K562 (cell line): ENCODE results near the gene NUP62CL. TPM values are rescaled to one million over a fixed set of nuclear protein-coding genes. Genes with fewer than 3 reads are reported as not detected.
A peak's percentile ranks its signal among the peaks of the same experiment; 100 is the strongest.

Experiments used
- ATF4 ChIP-seq: fragments of 450-650 bp; formaldehyde crosslinking; IDR thresholded peaks from 2 replicates; pipeline ENCODE4 v1.4.0; 2022; ENCODE audit warnings: mild to moderate bottlenecking, moderate library complexity
- C11orf30 ChIP-seq: fragments of 450-650 bp; IDR thresholded peaks from 2 replicates; pipeline ENCODE4 v1.6.1; 2016; ENCODE audit warnings: low read depth, mild to moderate bottlenecking
- CTBP1 ChIP-seq: fragments of 450-650 bp; IDR thresholded peaks from 2 replicates; pipeline ENCODE4 v1.6.1; 2016; ENCODE audit warnings: borderline replicate concordance
- GATA2 ChIP-seq: sonication (generic); formaldehyde crosslinking; IDR thresholded peaks from 2 replicates; pipeline ENCODE4 v1.4.0; 2020; ENCODE audit warnings: mild to moderate bottlenecking, missing genetic modification reagents
- HMGN3 ChIP-seq: IDR thresholded peaks from 2 replicates; pipeline ENCODE4 v1.6.1; 2011; ENCODE audit warnings: borderline replicate concordance, low read depth, mild to moderate bottlenecking, mixed read lengths, low read length; ENCODE audit not compliant: insufficient read length; ENCODE audit errors: extremely low read depth
- HNRNPK ChIP-seq: fragments of 200-400 bp; formaldehyde crosslinking; IDR thresholded peaks from one replicate; pipeline ENCODE4 v1.6.1; 2018; ENCODE audit warnings: mild to moderate bottlenecking, low read depth, low read length; ENCODE audit not compliant: poor library complexity, severe bottlenecking
- POLR2H ChIP-seq: IDR thresholded peaks from 2 replicates; pipeline ENCODE4 v1.6.1; 2016; ENCODE audit warnings: missing genetic modification characterization, low read depth, mild to moderate bottlenecking, control low read depth, missing compliant biosample characterization, moderate library complexity
- RAD21 ChIP-seq, 2 experiments: fragments of 250-450 bp in 1 of 2; fragments of 450-650 bp in 1 of 2; sonication (Bioruptor Pico) in 1 of 2; formaldehyde crosslinking in 1 of 2; IDR thresholded peaks in 1 of 2; conservative IDR thresholded peaks in 1 of 2; 2 replicates each; pipeline versions ENCODE4 v1.4.0 to v1.8.0; 2020 to 2022; ENCODE audit warnings: mild to moderate bottlenecking in 2 of 2, moderate library complexity in 1 of 2
- RNF2 ChIP-seq: sonication (generic); IDR thresholded peaks from 2 replicates; pipeline ENCODE4 v1.6.1; 2016
- SAP30 ChIP-seq: fragments of 200-600 bp; sonication (generic); IDR thresholded peaks from 2 replicates; pipeline ENCODE4 v1.6.1; 2012; ENCODE audit warnings: borderline replicate concordance, low read depth, mild to moderate bottlenecking, moderate library complexity, low read length, control low read depth, inconsistent platforms; ENCODE audit not compliant: insufficient read depth, poor library complexity, severe bottlenecking
- SP1 ChIP-seq: sonication (generic); formaldehyde crosslinking; IDR thresholded peaks from 2 replicates; pipeline ENCODE4 v1.8.1; 2022; ENCODE audit warnings: mild to moderate bottlenecking, missing genetic modification reagents
- SRSF9 ChIP-seq: fragments of 200-400 bp; formaldehyde crosslinking; IDR thresholded peaks from 2 replicates; pipeline ENCODE4 v1.6.1; 2017; ENCODE audit warnings: low read depth, low read length, borderline replicate concordance
- XRCC5 ChIP-seq: fragments of 200-400 bp; formaldehyde crosslinking; IDR thresholded peaks from 2 replicates; pipeline ENCODE4 v1.6.1; 2017; ENCODE audit warnings: low read depth, mild to moderate bottlenecking, low read length
- ZBTB11 ChIP-seq, 3 experiments: fragments of 200-800 bp in 1 of 3; fragments of 250-450 bp in 1 of 3; fragments of 450-650 bp in 1 of 3; sonication (Bioruptor Pico) in 1 of 3; sonication (Bioruptor generic) in 1 of 3; formaldehyde crosslinking in 1 of 3; IDR thresholded peaks; 2 replicates each; pipeline versions ENCODE4 v1.6.1 to v1.8.0; 2016 to 2022; ENCODE audit warnings: mild to moderate bottlenecking in 2 of 3, missing genetic modification characterization in 2 of 3, missing compliant biosample characterization in 1 of 3, moderate library complexity in 1 of 3
- ZNF354B ChIP-seq: fragments of 250-450 bp; sonication (Bioruptor Pico); IDR thresholded peaks from 2 replicates; pipeline ENCODE4 v1.4.0; 2020
- ZNF699 ChIP-seq: fragments of 250-450 bp; sonication (Bioruptor Pico); IDR thresholded peaks from 2 replicates; pipeline ENCODE4 v1.8.0; 2021; ENCODE audit warnings: mild to moderate bottlenecking, moderate library complexity; ENCODE audit not compliant: insufficient replicate concordance
- ZNF717 ChIP-seq: fragments of 250-450 bp; sonication (Bioruptor Pico); IDR thresholded peaks from 2 replicates; pipeline ENCODE4 v1.5.0; 2021
- polyA plus RNA-seq, 8 experiments: library from polyadenylated mRNA; depleted of rRNA in 4 of 8; stranded (reverse) in 5 of 8; unstranded in 3 of 8; fragments of >200 nt; fragmentation: Nextera tagmentation in 2 of 8; fragmentation: Illumina TruSeq in 1 of 8; extraction: Ambion mirVana in 2 of 8; extraction: Trizol in 1 of 8; gene quantifications; 2 replicates each; pipeline versions ENCODE4 v1.2.1 to v1.2.3, GENCODE V29; 2011 to 2014; ENCODE audit warnings: inconsistent platforms in 1 of 8, missing spikeins in 1 of 8
- total RNA-seq, 7 experiments: library from RNA; depleted of rRNA in 6 of 7; stranded (reverse); fragments of >200 nt in 6 of 7; fragmentation: Illumina TruSeq in 2 of 7; extraction: Trizol in 2 of 7; gene quantifications; 2 replicates each; pipeline versions ENCODE4 v1.2.1 to v1.2.3, GENCODE V29; 2011 to 2021; ENCODE audit warnings: low replicate concordance in 1 of 7
- TF ChIP-seq, protein P1 (sequence below): sonication (generic); formaldehyde crosslinking; IDR thresholded peaks from 2 replicates; pipeline ENCODE4 v1.8.1; 2023; ENCODE audit warnings: mild to moderate bottlenecking, missing genetic modification reagents

The NUP62CL gene
- total and polyA plus RNA-seq, 9 of the 15 experiments (the other 6 are each of a cell fraction or from before 2014, with no cell fraction given) = 29.7 to 101 (median 42.7) TPM

DNA sequence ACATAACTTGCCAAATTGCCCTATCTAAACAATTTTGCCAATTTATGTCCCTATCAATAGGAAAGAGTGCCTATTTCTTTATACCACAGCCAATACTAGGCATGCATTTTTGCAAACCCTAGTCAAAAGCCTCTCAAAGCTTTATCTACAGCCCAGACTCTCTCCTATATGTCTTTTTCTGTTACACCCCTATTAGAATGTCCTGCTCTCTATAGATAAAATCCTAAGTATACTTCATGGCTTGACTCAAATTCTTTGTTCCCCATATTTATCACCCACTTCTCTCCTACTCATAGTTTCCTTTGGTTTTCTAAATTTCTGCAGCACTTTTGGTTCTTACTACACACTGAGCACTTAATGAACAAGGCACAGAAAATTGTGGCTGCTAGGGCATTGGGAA is 38.0 kb downstream of the NUP62CL start (continued):
- no peak for TF ChIP-seq SRSF9
- no peak for TF ChIP-seq RAD21 (CRISPR knock-in tag; conservative IDR thresholded peaks at IDR 0.05 in 1 of 2, IDR thresholded peaks at IDR 0.05 in 1 of 2)
- no peak for TF ChIP-seq ZNF354B (CRISPR knock-in tag)
- TF ChIP-seq ZNF717 (CRISPR knock-in tag) = no peak
- TF ChIP-seq CTBP1 = no peak
- no peak for TF ChIP-seq ZNF699
- TF ChIP-seq HMGN3 = no peak
- peak; percentile 42; the same call in 1 of the 2 replicates for TF ChIP-seq GATA2 (CRISPR knock-in tag)
- TF ChIP-seq POLR2H (tag) = no peak
- TF ChIP-seq SAP30 = no peak
- TF ChIP-seq HNRNPK = no peak
- TF ChIP-seq SP1 = no peak
- TF ChIP-seq ATF4 (CRISPR knock-in tag) = no peak
- TF ChIP-seq RNF2 = no peak
- TF ChIP-seq, protein P1, sequence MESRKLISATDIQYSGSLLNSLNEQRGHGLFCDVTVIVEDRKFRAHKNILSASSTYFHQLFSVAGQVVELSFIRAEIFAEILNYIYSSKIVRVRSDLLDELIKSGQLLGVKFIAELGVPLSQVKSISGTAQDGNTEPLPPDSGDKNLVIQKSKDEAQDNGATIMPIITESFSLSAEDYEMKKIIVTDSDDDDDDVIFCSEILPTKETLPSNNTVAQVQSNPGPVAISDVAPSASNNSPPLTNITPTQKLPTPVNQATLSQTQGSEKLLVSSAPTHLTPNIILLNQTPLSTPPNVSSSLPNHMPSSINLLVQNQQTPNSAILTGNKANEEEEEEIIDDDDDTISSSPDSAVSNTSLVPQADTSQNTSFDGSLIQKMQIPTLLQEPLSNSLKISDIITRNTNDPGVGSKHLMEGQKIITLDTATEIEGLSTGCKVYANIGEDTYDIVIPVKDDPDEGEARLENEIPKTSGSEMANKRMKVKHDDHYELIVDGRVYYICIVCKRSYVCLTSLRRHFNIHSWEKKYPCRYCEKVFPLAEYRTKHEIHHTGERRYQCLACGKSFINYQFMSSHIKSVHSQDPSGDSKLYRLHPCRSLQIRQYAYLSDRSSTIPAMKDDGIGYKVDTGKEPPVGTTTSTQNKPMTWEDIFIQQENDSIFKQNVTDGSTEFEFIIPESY (CRISPR knock-in tag) = no peak
- no peak for TF ChIP-seq C11orf30
- TF ChIP-seq XRCC5 = no peak
- no peak for TF ChIP-seq ZBTB11 (CRISPR knock-in tag; IDR thresholded peaks at IDR 0.05)
